SH-SY5Y (cell line): ENCODE results near the gene ABCA3.

Experiments used
- GATA2 ChIP-seq: IDR thresholded peaks from 2 replicates; pipeline ENCODE4 v1.6.1; 2011; ENCODE audit warnings: mild to moderate bottlenecking, low read depth, low read length
- GATA3 ChIP-seq: IDR thresholded peaks from 2 replicates; pipeline ENCODE4 v1.6.1; 2011; ENCODE audit warnings: low read depth, mild to moderate bottlenecking, low read length, moderate library complexity

DNA sequence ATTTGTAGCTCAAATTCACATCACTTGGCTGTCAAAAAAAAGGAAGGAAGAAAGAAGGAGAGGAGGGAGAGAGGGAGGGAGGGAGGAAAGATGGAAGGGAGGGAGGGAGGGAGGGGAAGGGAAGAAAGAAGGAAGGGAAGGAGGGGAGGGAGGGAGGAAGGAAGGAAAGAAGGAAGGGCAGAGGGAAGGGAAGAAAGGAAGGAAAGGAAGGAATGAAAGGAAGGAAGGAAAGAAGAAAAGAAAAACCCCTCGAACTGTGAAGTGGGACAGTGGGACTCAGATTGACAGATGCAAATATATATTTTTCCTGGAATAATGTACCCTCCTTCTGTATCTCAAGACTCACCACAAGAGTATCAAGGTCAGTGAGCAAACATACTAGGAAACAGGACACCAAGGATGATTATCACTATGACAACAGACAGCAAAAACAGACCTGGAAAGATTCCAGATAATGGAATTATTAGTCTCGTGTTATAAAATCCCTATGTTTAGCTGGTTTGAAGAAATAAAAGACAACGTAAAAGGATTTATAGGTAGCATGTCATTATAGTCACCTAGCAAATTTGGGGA, 24.2 kb upstream of the ABCA3 start:
- peak; percentile 72 for TF ChIP-seq GATA3
- TF ChIP-seq GATA2: peak; percentile 76; the same call in 1 of the 2 replicates
